ENCODE measurements around the gene SPNS2. TPM values are rescaled to one million over a fixed set of nuclear protein-coding genes. Genes with fewer than 3 reads are reported as not detected.

Gene SPNS2
- total and polyA plus RNA-seq, 2 experiments from 2014 or later = 1.7 to 2.3 TPM

DNA sequence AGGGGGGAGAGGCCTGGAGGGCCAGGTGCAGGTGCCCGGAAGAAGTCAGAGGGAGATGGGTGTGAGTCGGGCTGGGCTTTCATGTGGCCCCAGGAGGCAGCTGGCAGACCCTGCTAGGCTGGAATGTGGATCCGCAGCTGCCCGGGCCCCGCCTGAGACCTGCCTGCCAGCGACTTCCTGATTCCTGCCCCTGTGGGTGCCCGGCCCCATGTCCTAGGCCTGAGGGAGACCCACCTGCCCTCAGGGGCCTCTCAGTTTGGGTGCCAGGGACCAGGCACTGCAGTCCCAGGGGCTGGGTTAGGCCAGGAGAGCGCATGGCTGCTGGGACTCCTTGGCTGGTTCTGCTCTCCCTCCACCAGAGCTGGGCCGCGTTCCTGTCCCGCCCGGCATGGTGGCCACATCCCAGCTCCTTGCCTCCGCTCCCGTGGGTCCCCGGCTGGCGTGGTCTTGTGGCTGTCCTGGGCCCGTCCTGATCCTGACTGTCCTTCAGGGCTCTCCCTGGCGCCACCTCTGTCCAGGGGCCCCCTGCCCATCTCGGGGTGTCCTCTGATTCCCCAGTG, 22.1 kb upstream of the SPNS2 start:
- Histone ChIP-seq H3K9me2 (ENCODE audit: insufficient read depth) (no peaks in the 10 kb centered on the region), H2AFZ (no peak overlapping the region), H3K4me1 (ENCODE audit: insufficient read depth) (no peaks in the 10 kb centered on the region), H3K79me2 (replicated peaks; ENCODE audit: insufficient read depth) (no peaks in the 10 kb centered on the region), H3K36me3 (ENCODE audit: insufficient read depth) (no peaks in the 10 kb centered on the region), H3K4me3 (no peak overlapping the region), H3K27ac (ENCODE audit: low read depth) (no peak overlapping the region), H4K20me1 (replicated peaks; ENCODE audit: insufficient read depth) (no peaks in the 10 kb centered on the region), H3K4me2 (no peak overlapping the region), H3K27me3 (ENCODE audit: insufficient read depth) (no peaks in the 10 kb centered on the region), H3F3A (replicated peaks; ENCODE audit: low read depth) (no peaks in the 10 kb centered on the region)
- ATAC-seq (no peak; the same call in 2 of the 3 replicates), DNase-seq (ENCODE audit: low spot score) (no peak)
- TF ChIP-seq JUNB (IDR thresholded peaks at IDR 0.05; ENCODE audit: unreplicated experiment) (no peak), ZNF331 (CRISPR knock-in tag; IDR thresholded peaks at IDR 0.05; ENCODE audit: low read depth) (no peak), NANOG (IDR thresholded peaks at IDR 0.05; ENCODE audit: borderline replicate concordance) (no peak), POLR2AphosphoS5 (IDR thresholded peaks at IDR 0.05; ENCODE audit: low read depth) (no peak), EZH2phosphoT487 (IDR thresholded peaks at IDR 0.05; ENCODE audit: unreplicated experiment) (no peak), CREB1 (CRISPR knock-in tag; IDR thresholded peaks at IDR 0.05; ENCODE audit: low read depth) (no peak), ZNF114 (CRISPR knock-in tag; IDR thresholded peaks at IDR 0.05) (no peak), EZH2 (IDR thresholded peaks at IDR 0.05; ENCODE audit: low read depth, unreplicated experiment) (no peak), STAT1 (IDR thresholded peaks at IDR 0.05; ENCODE audit: unreplicated experiment) (no peak)
- TF ChIP-seq, protein P1, sequence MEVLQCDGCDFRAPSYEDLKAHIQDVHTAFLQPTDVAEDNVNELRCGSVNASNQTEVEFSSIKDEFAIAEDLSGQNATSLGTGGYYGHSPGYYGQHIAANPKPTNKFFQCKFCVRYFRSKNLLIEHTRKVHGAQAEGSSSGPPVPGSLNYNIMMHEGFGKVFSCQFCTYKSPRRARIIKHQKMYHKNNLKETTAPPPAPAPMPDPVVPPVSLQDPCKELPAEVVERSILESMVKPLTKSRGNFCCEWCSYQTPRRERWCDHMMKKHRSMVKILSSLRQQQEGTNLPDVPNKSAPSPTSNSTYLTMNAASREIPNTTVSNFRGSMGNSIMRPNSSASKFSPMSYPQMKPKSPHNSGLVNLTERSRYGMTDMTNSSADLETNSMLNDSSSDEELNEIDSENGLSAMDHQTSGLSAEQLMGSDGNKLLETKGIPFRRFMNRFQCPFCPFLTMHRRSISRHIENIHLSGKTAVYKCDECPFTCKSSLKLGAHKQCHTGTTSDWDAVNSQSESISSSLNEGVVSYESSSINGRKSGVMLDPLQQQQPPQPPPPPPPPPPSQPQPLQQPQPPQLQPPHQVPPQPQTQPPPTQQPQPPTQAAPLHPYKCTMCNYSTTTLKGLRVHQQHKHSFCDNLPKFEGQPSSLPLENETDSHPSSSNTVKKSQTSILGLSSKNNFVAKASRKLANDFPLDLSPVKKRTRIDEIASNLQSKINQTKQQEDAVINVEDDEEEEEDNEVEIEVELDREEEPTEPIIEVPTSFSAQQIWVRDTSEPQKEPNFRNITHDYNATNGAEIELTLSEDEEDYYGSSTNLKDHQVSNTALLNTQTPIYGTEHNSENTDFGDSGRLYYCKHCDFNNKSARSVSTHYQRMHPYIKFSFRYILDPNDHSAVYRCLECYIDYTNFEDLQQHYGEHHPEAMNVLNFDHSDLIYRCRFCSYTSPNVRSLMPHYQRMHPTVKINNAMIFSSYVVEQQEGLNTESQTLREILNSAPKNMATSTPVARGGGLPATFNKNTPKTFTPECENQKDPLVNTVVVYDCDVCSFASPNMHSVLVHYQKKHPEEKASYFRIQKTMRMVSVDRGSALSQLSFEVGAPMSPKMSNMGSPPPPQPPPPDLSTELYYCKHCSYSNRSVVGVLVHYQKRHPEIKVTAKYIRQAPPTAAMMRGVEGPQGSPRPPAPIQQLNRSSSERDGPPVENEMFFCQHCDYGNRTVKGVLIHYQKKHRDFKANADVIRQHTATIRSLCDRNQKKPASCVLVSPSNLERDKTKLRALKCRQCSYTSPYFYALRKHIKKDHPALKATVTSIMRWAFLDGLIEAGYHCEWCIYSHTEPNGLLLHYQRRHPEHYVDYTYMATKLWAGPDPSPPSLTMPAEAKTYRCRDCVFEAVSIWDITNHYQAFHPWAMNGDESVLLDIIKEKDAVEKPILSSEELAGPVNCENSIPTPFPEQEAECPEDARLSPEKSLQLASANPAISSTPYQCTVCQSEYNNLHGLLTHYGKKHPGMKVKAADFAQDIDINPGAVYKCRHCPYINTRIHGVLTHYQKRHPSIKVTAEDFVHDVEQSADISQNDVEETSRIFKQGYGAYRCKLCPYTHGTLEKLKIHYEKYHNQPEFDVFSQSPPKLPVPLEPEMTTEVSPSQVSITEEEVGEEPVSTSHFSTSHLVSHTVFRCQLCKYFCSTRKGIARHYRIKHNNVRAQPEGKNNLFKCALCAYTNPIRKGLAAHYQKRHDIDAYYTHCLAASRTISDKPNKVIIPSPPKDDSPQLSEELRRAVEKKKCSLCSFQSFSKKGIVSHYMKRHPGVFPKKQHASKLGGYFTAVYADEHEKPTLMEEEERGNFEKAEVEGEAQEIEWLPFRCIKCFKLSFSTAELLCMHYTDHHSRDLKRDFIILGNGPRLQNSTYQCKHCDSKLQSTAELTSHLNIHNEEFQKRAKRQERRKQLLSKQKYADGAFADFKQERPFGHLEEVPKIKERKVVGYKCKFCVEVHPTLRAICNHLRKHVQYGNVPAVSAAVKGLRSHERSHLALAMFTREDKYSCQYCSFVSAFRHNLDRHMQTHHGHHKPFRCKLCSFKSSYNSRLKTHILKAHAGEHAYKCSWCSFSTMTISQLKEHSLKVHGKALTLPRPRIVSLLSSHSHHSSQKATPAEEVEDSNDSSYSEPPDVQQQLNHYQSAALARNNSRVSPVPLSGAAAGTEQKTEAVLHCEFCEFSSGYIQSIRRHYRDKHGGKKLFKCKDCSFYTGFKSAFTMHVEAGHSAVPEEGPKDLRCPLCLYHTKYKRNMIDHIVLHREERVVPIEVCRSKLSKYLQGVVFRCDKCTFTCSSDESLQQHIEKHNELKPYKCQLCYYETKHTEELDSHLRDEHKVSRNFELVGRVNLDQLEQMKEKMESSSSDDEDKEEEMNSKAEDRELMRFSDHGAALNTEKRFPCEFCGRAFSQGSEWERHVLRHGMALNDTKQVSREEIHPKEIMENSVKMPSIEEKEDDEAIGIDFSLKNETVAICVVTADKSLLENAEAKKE (CRISPR knock-in tag; IDR thresholded peaks at IDR 0.05) = no peak
- TF ChIP-seq, protein P2, sequence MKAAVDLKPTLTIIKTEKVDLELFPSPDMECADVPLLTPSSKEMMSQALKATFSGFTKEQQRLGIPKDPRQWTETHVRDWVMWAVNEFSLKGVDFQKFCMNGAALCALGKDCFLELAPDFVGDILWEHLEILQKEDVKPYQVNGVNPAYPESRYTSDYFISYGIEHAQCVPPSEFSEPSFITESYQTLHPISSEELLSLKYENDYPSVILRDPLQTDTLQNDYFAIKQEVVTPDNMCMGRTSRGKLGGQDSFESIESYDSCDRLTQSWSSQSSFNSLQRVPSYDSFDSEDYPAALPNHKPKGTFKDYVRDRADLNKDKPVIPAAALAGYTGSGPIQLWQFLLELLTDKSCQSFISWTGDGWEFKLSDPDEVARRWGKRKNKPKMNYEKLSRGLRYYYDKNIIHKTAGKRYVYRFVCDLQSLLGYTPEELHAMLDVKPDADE (IDR thresholded peaks at IDR 0.05) = no peak
- TF ChIP-seq, protein P3, sequence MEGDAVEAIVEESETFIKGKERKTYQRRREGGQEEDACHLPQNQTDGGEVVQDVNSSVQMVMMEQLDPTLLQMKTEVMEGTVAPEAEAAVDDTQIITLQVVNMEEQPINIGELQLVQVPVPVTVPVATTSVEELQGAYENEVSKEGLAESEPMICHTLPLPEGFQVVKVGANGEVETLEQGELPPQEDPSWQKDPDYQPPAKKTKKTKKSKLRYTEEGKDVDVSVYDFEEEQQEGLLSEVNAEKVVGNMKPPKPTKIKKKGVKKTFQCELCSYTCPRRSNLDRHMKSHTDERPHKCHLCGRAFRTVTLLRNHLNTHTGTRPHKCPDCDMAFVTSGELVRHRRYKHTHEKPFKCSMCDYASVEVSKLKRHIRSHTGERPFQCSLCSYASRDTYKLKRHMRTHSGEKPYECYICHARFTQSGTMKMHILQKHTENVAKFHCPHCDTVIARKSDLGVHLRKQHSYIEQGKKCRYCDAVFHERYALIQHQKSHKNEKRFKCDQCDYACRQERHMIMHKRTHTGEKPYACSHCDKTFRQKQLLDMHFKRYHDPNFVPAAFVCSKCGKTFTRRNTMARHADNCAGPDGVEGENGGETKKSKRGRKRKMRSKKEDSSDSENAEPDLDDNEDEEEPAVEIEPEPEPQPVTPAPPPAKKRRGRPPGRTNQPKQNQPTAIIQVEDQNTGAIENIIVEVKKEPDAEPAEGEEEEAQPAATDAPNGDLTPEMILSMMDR (conservative IDR thresholded peaks at IDR 0.05; ENCODE audit: low read depth in 2 of 2) = no peak
- TF ChIP-seq, protein P4, sequence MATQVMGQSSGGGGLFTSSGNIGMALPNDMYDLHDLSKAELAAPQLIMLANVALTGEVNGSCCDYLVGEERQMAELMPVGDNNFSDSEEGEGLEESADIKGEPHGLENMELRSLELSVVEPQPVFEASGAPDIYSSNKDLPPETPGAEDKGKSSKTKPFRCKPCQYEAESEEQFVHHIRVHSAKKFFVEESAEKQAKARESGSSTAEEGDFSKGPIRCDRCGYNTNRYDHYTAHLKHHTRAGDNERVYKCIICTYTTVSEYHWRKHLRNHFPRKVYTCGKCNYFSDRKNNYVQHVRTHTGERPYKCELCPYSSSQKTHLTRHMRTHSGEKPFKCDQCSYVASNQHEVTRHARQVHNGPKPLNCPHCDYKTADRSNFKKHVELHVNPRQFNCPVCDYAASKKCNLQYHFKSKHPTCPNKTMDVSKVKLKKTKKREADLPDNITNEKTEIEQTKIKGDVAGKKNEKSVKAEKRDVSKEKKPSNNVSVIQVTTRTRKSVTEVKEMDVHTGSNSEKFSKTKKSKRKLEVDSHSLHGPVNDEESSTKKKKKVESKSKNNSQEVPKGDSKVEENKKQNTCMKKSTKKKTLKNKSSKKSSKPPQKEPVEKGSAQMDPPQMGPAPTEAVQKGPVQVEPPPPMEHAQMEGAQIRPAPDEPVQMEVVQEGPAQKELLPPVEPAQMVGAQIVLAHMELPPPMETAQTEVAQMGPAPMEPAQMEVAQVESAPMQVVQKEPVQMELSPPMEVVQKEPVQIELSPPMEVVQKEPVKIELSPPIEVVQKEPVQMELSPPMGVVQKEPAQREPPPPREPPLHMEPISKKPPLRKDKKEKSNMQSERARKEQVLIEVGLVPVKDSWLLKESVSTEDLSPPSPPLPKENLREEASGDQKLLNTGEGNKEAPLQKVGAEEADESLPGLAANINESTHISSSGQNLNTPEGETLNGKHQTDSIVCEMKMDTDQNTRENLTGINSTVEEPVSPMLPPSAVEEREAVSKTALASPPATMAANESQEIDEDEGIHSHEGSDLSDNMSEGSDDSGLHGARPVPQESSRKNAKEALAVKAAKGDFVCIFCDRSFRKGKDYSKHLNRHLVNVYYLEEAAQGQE (IDR thresholded peaks at IDR 0.05; ENCODE audit: unreplicated experiment) = no peak
- H3K27me3 Mint-ChIP-seq (ENCODE audit: insufficient read depth, low read depth, poor library complexity) = peaks cover 15% of the 10 kb centered on the region
- no peaks in the 10 kb centered on the region for H3K9me3 Mint-ChIP-seq
- H3K27ac Mint-ChIP-seq = no peak overlapping the region
- no peaks in the 10 kb centered on the region for H3K36me3 Mint-ChIP-seq (ENCODE audit: low read depth)
- H3K4me1 Mint-ChIP-seq = peaks cover 11% of the 10 kb centered on the region
- no peak overlapping the region for H3K4me3 Mint-ChIP-seq

Data from GM23338 (cell line).